DMS114 treated with DMSO at 0.1 percent for 48 hours (cell line): ENCODE results near the gene FEZF2.
A peak's percentile ranks its signal among the peaks of the same experiment; 100 is the strongest.

Experiments used
- DNase-seq: peaks from one replicate; lab custom pipeline; 2025; ENCODE audit not compliant: unreplicated experiment; lab: John Stamatoyannopoulos, UW

Gene FEZF2

GRCh38 chr3:62332835-62333244, 40.5 kb downstream of the FEZF2 start:
- DNase-seq: no peak

- no peak for DNase-seq
Observed at GRCh38 chr3:62332017-62332416, 41.3 kb downstream of the FEZF2 start.

- DNase-seq: peak; percentile 1
Observed at GRCh38 chr3:62329971-62330370, 43.4 kb downstream of the FEZF2 start.

- no peak for DNase-seq
Observed at GRCh38 chr3:62325896-62326295, 47.5 kb downstream of the FEZF2 start.

GRCh38 chr3:62323241-62323640, 50.1 kb downstream of the FEZF2 start:
- no peak for DNase-seq
